Upper lobe of right lung (tissue), 1 donor: ENCODE data around the gene OGFOD3. TPM values are rescaled to one million over a fixed set of nuclear protein-coding genes. Genes with fewer than 3 reads are reported as not detected.

Experiments
- ATAC-seq: fragments of 200-7000 bp; cut with Tn5 transposase; one replicate; pipeline ENCODE4 v1.9.1; 2020; ENCODE audit warnings: mild to moderate bottlenecking, moderate library complexity
- DNase-seq: peaks from one replicate; pipeline ENCODE4 v3.0.0-alpha.2; 2020
- H3K27ac ChIP-seq: fragments of 200-600 bp; one replicate; pipeline ENCODE4 v1.8.0; 2022
- H3K27me3 ChIP-seq: fragments of 200-600 bp; one replicate; pipeline ENCODE4 v1.8.0; 2022; ENCODE audit warnings: mild to moderate bottlenecking
- H3K36me3 ChIP-seq: fragments of 200-600 bp; one replicate; pipeline ENCODE4 v1.8.0; 2022
- H3K4me1 ChIP-seq: fragments of 200-600 bp; one replicate; pipeline ENCODE4 v1.8.0; 2022
- H3K4me3 ChIP-seq: fragments of 200-600 bp; one replicate; pipeline ENCODE4 v1.8.0; 2022; ENCODE audit warnings: mild to moderate bottlenecking
- H3K9me3 ChIP-seq: fragments of 200-600 bp; one replicate; pipeline ENCODE4 v1.8.0; 2022
- intact Hi-C: fragments of 100-400 bp; cut with DNase I; formaldehyde crosslinking; loops from one replicate; pipeline ENCODE4 v1.11.0; 2022
- total RNA-seq: library from RNA; stranded (reverse); fragmentation: NEBNext Ultra II Directional; extraction: Animal tissue kit (Norgen Biotek cat#: 25700); gene quantifications from one replicate; pipeline ENCODE4 v1.2.1, GENCODE V29; 2021
- TF ChIP-seq, protein P1 (sequence below): fragments of 200-600 bp; IDR thresholded peaks from one replicate; pipeline ENCODE4 v1.8.0; 2022; ENCODE audit warnings: antibody characterized with exemption
- donor health status: DM: no; HTN: yes; CAD: no; lungs with severe emphysema.

Gene OGFOD3
- total RNA-seq, 1 donor from 2014 or later = 32.7 TPM

DNA sequence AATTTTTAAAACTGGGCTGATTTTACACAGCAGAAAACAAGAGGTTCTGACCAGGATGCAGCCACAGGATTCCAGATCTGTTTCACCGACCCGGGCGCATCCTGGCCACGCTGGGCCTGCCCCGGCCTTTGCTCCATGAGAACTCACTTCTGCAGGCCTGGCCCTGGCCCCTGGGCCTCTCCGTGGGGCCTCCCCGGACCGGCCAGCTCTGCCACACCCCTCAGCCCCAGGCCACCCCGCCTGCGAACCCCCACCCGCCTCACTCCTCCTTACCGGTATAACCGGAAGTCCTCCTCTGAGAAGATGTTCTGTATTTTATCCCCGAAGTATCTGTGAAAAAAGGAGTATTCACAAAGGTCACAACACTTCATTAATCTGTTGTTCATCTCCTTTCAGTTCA is 13.3 kb downstream of the OGFOD3 start:
- TF ChIP-seq, protein P1, sequence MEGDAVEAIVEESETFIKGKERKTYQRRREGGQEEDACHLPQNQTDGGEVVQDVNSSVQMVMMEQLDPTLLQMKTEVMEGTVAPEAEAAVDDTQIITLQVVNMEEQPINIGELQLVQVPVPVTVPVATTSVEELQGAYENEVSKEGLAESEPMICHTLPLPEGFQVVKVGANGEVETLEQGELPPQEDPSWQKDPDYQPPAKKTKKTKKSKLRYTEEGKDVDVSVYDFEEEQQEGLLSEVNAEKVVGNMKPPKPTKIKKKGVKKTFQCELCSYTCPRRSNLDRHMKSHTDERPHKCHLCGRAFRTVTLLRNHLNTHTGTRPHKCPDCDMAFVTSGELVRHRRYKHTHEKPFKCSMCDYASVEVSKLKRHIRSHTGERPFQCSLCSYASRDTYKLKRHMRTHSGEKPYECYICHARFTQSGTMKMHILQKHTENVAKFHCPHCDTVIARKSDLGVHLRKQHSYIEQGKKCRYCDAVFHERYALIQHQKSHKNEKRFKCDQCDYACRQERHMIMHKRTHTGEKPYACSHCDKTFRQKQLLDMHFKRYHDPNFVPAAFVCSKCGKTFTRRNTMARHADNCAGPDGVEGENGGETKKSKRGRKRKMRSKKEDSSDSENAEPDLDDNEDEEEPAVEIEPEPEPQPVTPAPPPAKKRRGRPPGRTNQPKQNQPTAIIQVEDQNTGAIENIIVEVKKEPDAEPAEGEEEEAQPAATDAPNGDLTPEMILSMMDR = no peak

DNA sequence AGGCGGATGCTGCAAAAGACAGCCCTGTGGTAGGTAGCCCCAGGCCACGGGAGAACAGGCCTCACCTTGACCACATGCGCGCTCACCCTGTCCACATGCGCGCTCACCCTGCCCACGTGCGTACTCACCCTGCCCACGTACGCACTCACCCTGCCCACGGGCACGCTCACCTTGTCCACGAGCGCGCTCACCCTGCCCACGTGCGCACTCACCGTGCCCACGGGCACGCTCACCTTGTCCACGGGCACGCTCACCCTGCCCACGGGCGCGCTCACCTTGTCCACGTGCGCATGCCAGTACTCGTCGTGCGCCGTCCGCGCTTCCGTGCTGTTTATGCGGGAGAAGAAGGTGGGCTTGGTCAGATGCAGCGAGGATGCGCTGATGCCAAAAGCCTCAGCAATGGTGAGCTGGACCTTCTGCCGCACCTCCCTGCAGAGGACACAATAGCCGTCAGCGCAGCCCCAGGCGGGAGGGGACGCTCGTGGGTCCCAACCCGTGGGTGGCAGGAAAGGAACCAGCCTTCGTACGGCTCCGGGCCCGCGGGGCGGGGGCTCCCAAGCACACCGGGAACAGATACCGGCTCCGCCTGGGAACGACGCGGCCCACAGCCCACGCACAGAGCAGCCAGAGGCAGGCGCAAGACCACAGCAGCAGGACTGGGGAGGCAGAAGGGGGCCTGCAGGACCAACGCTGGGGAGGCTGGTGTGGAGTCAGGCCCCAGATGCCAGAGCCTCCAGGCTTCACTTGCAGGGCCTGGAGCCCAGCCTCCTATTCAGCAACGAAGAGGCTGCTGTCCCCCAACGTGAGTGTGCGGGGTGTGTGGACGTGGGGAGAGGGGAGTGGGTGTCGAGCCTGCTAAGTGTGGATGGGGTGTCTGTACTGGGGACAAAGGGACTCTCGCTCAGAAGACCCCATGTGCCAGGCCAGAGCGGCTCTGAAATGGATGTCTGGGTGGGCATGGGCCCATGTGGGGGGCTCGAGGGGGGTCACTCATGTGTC is 14.4 kb downstream of the OGFOD3 start:
- DNase-seq = no peak
- intact Hi-C loops = loop anchor here (10.0 kb wide), 1 partner anchor 49 kb away; the partner anchor contains the start of gene TEX19
- Histone ChIP-seq H3K4me3 (no peak overlapping the region), H3K9me3 (no peaks in the 10 kb centered on the region), H3K27me3 (no peaks in the 10 kb centered on the region), H3K4me1 (peaks cover 7% of the 10 kb centered on the region), H3K27ac (no peak overlapping the region), H3K36me3 (peaks cover 30% of the 10 kb centered on the region)
- TF ChIP-seq, protein P1 = no peak
- ATAC-seq = no peak

More for the DNA sequence above, 13.3 kb downstream of the OGFOD3 start:
- intact Hi-C loops = loop anchor here (10.0 kb wide), 1 partner anchor 50 kb away; the partner anchor contains the start of gene TEX19
- Histone ChIP-seq H3K9me3 (no peaks in the 10 kb centered on the region), H3K36me3 (peaks cover 39% of the 10 kb centered on the region), H3K27ac (no peak overlapping the region), H3K4me3 (no peak overlapping the region), H3K27me3 (no peaks in the 10 kb centered on the region), H3K4me1 (peaks cover under 1% of the 10 kb centered on the region)
- no peak for ATAC-seq
- DNase-seq = no peak

DNA sequence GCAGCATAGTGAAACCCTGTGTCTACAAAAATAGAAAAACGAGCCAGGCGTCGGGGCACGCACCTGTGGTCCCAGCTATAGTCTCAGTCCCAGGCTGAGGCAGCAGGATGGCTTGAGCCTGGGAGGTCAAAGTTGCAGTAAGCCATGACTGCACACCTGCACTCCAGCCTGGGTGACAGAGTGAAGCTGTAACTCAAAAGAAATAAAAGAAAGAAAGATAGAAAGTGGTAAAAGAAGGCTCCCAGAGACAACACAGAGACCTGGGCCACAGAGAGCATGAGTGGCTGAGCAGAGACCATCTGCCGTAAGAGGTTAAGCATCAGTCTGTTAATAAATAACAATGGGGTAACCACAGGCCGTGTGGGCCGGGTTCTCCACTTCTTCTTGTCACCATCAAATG is 15.5 kb downstream of the OGFOD3 start:
- no peak for ATAC-seq
- no peak overlapping the region for H3K4me3 ChIP-seq
- no peak overlapping the region for H3K27ac ChIP-seq
- H3K4me1 ChIP-seq = peaks cover 7% of the 10 kb centered on the region
- no peak for DNase-seq
- intact Hi-C loops = loop anchor here (10.0 kb wide), 1 partner anchor 48 kb away; the partner anchor contains the start of gene TEX19
- no peaks in the 10 kb centered on the region for H3K27me3 ChIP-seq
- TF ChIP-seq, protein P1 = no peak
- peaks cover 26% of the 10 kb centered on the region for H3K36me3 ChIP-seq
- H3K9me3 ChIP-seq = no peaks in the 10 kb centered on the region

DNA sequence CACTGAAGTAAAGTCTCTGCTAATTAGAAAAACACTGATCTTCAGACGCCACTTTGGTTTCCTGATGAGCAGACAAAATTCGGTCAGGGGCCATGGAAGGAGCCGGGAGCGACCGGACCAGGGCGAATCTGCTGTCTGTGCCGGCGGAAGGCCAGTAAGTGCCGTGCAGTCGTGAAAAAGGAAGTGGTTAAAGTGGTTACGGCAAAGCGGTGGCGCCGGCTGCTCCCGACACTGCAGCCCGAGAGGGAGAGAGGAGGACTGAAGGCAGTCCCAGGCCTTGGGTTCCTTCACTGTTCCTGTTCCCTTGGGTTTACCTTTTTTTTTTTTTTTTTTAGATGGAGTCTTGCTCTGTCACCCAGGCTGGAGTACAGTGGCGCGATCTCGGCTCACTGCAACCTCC is 17.6 kb downstream of the OGFOD3 start:
- TF ChIP-seq, protein P1 = no peak
- Histone ChIP-seq H3K27ac (no peak overlapping the region), H3K4me3 (no peak overlapping the region), H3K4me1 (peaks cover 7% of the 10 kb centered on the region), H3K36me3 (peaks cover 26% of the 10 kb centered on the region), H3K27me3 (no peaks in the 10 kb centered on the region), H3K9me3 (no peaks in the 10 kb centered on the region)
- DNase-seq (peak; percentile 79), ATAC-seq (peak; percentile 90)
- intact Hi-C loops = loop anchor here (10.0 kb wide), 1 partner anchor 46 kb away; the partner anchor contains the start of gene TEX19

DNA sequence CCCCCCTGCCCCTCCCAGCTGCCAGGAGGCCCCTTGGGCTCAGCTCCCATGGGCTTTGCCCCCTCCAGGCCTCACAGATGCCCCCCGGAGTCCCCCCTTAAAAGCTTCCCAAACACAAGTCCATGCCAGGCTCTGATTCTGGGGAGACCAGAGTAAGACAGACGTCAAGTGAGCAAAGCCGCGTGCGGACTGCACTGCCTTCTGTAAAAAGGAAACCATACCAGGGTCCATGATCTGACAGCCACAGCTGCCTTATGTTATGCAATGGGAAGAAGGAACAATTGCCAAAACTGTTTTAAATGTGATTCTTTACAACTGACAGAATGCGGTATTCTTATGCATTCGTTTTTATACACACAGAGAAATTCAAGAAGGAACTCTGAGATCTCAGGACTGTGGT is 18.2 kb downstream of the OGFOD3 start:
- peak; percentile 37 for ATAC-seq
- H3K27ac ChIP-seq = no peak overlapping the region
- H3K9me3 ChIP-seq = no peaks in the 10 kb centered on the region
- intact Hi-C loops = loop anchor here (10.0 kb wide), 1 partner anchor 45 kb away; the partner anchor contains the start of gene TEX19
- peaks cover 28% of the 10 kb centered on the region for H3K36me3 ChIP-seq
- DNase-seq = no peak
- no peaks in the 10 kb centered on the region for H3K27me3 ChIP-seq
- TF ChIP-seq, protein P1 = no peak
- H3K4me1 ChIP-seq = peaks cover 7% of the 10 kb centered on the region
- H3K4me3 ChIP-seq = no peak overlapping the region
